CD4-positive, alpha-beta T cell (primary cell): Measurements from ENCODE around the gene PKNOX2. TPM values are rescaled to one million over a fixed set of nuclear protein-coding genes. Genes with fewer than 3 reads are reported as not detected.

Experiments
- ATAC-seq: fragments of 200-7000 bp; cut with Tn5 transposase; one replicate; pipeline ENCODE4 v1.10.0; 2022; ENCODE audit warnings: mild to moderate bottlenecking; ENCODE audit not compliant: poor library complexity
- CTCF ChIA-PET: fragments of 350-600 bp; sonication (Branson Sonifier 250); formaldehyde crosslinking; loops from one replicate; lab custom pipeline; 2021; ENCODE audit warnings: antibody characterized with exemption, inconsistent platforms; lab: Charles Lee
- POLR2A ChIA-PET: fragments of 350-600 bp; sonication (Branson Sonifier 250); formaldehyde crosslinking; loops from one replicate; lab custom pipeline; 2021; ENCODE audit warnings: antibody characterized with exemption, inconsistent platforms; lab: Charles Lee
- DNase-seq, 14 experiments: peaks; one replicate each; pipeline ENCODE4 v3.0.0-alpha.2; 2013 to 2020; ENCODE audit warnings: mixed read lengths in 2 of 14
- H3K27ac ChIP-seq, 2 donors: one replicate each; pipeline versions ENCODE4 v1.5.1 to v1.7.0; 2013; ENCODE audit warnings: low read length in 2 of 2, low read depth in 1 of 2, mild to moderate bottlenecking in 1 of 2
- H3K27me3 ChIP-seq, 2 experiments: 1 replicate in 1 of 2; 2 replicates in 1 of 2; pipeline versions ENCODE4 v1.6.1 to v1.7.0; 2013; ENCODE audit warnings: low read length in 2 of 2, control low read depth in 1 of 2, mild to moderate bottlenecking in 1 of 2, moderate library complexity in 1 of 2; ENCODE audit not compliant: insufficient read depth in 2 of 2, control insufficient read depth in 1 of 2
- H3K36me3 ChIP-seq: one replicate; pipeline ENCODE4 v1.6.1; 2013; ENCODE audit warnings: low read length, control low read depth; ENCODE audit not compliant: insufficient read depth
- H3K4me1 ChIP-seq: one replicate; pipeline ENCODE4 v1.6.1; 2013; ENCODE audit warnings: low read length, control low read depth; ENCODE audit not compliant: insufficient read depth
- H3K4me3 ChIP-seq: one replicate; pipeline ENCODE4 v1.5.1; 2013; ENCODE audit warnings: mild to moderate bottlenecking, low read length, moderate library complexity
- H3K9me3 ChIP-seq, 2 experiments: 1 replicate in 1 of 2; 2 replicates in 1 of 2; pipeline versions ENCODE4 v1.6.1 to v1.7.0; 2013; ENCODE audit warnings: low read length in 2 of 2, mild to moderate bottlenecking in 2 of 2, control low read depth in 1 of 2, moderate library complexity in 1 of 2; ENCODE audit not compliant: control insufficient read depth in 1 of 2, insufficient read depth in 1 of 2
- H3K27ac Mint-ChIP-seq: one replicate; pipeline ENCODE4 v1.8.0; 2020; ENCODE audit warnings: mixed read lengths
- H3K27me3 Mint-ChIP-seq: one replicate; pipeline ENCODE4 v1.8.0; 2021; ENCODE audit warnings: mixed read lengths
- H3K36me3 Mint-ChIP-seq: one replicate; pipeline ENCODE4 v1.8.0; 2021; ENCODE audit warnings: low read depth, mixed read lengths
- H3K4me1 Mint-ChIP-seq: one replicate; pipeline ENCODE4 v1.8.0; 2021; ENCODE audit warnings: low read depth, mixed read lengths
- H3K4me3 Mint-ChIP-seq: one replicate; pipeline ENCODE4 v1.8.0; 2020; ENCODE audit warnings: mild to moderate bottlenecking, mixed read lengths
- H3K9me3 Mint-ChIP-seq: one replicate; pipeline ENCODE4 v1.8.0; 2020; ENCODE audit warnings: mixed read lengths
- intact Hi-C, 2 experiments: fragments of 100-400 bp; cut with DNase I in 1 of 2; cut with micrococcal nuclease in 1 of 2; formaldehyde crosslinking; loops; one replicate each; pipeline versions ENCODE4 v1.15.1 to v1.9.0; 2023 to 2025; cut with DNase I, micrococcal nuclease
- total RNA-seq, 174 experiments: library from RNA in 2 of 174; stranded (reverse) in 2 of 174; gene quantifications; one replicate each; pipeline ENCODE4 v1.2.3 and lab custom pipeline; 2021 to 2026
- TF ChIP-seq, protein P1 (sequence below): fragments of 200-600 bp; IDR thresholded peaks from one replicate; pipeline ENCODE4 v1.8.0; 2022; ENCODE audit warnings: antibody characterized with exemption, mild to moderate bottlenecking

Gene PKNOX2
- total RNA-seq, 2 experiments from 2014 or later, result not detected

DNA sequence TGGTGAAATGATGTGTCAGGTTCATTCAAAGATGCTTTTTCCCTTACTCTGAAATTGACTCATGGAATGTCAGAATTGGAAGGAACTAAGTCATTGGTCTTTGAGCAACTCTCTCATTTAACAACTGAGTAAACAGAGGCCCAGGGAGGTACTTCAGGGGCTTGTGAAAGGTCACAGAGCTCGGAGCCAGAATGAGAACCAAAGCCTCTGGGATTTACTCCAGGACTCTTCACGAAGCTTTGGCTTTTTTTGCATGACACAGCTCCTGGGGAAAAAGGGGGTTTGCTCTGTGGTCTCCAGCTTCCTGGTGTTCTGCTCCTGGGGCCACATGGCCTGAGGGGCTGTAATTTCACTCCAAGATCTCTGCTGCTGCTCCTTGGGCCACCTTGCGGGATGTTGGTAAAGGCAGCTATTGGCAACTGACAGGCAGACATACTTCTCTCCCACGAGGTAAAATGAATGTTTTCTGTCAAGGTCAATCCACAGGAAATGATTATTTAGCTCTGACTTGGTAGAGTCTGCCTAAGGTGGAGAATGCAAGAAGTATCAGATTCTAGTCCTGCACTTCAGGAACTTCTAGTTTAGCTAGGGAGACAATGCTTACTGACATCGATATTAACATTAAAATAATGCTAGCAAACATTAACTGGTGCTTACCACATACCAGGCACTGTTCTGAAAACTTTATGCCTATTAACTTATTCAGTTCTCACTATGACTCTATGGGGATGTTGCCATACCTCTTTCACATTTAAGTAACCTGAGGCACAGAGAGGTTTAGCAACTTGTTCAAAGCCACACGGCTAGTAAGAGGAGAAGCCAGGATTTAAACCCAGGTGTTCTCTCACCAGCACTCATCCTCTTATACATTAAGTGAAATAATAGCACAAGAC is 16.1 kb downstream of the PKNOX2 start:
- Mint-ChIP-seq H3K36me3 (no peaks in the 10 kb centered on the region), H3K27ac (no peak overlapping the region), H3K9me3 (no peaks in the 10 kb centered on the region), H3K27me3 (peaks cover 80% of the 10 kb centered on the region), H3K4me3 (no peak overlapping the region), H3K4me1 (no peaks in the 10 kb centered on the region)
- Histone ChIP-seq H3K4me1 (no peaks in the 10 kb centered on the region), H3K4me3 (no peak overlapping the region), H3K27me3 (peaks cover 16 to 22% of the 10 kb centered on the region in 2 experiments), H3K27ac (no peak overlapping the region), H3K9me3 (no peaks in the 10 kb centered on the region), H3K36me3 (no peaks in the 10 kb centered on the region)
- intact Hi-C loops, result no loop called here
- TF ChIP-seq, protein P1, sequence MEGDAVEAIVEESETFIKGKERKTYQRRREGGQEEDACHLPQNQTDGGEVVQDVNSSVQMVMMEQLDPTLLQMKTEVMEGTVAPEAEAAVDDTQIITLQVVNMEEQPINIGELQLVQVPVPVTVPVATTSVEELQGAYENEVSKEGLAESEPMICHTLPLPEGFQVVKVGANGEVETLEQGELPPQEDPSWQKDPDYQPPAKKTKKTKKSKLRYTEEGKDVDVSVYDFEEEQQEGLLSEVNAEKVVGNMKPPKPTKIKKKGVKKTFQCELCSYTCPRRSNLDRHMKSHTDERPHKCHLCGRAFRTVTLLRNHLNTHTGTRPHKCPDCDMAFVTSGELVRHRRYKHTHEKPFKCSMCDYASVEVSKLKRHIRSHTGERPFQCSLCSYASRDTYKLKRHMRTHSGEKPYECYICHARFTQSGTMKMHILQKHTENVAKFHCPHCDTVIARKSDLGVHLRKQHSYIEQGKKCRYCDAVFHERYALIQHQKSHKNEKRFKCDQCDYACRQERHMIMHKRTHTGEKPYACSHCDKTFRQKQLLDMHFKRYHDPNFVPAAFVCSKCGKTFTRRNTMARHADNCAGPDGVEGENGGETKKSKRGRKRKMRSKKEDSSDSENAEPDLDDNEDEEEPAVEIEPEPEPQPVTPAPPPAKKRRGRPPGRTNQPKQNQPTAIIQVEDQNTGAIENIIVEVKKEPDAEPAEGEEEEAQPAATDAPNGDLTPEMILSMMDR, result no peak
- DNase-seq (no peak), ATAC-seq (no peak)
- ChIA-PET POLR2A (no interaction called here), CTCF (no interaction called here)

DNA sequence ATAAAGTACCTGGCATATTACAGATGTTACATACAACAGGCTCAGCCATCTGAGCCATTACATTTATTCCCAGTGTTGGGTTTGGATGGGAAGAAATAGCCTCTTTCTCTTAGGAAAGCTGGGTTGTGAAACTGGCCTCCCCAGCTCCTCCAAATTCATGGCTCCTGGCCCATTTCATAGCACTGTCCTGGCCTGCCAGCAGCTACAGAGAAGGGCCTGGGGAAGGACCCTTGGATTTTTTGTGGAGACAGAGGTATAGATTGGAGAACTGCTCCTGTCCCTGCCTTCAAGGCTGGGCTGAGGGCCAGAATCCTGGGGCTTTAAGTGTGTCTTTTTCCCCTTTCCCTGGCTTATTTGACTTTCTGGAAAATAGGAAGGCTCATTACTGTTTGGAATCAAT is 18.0 kb downstream of the PKNOX2 start:
- H3K4me1 Mint-ChIP-seq, result no peaks in the 10 kb centered on the region
- H3K27ac Mint-ChIP-seq, result no peak overlapping the region
- no peak overlapping the region for H3K4me3 ChIP-seq
- ChIA-PET POLR2A (no interaction called here), CTCF (interaction anchor here (0.6 kb wide), 1 partner anchor 197 kb away, joined by 3 read pairs; no protein-coding TSS in a partner anchor)
- no peaks in the 10 kb centered on the region for H3K9me3 Mint-ChIP-seq
- H3K27me3 Mint-ChIP-seq, result peaks cover 76% of the 10 kb centered on the region
- H3K36me3 ChIP-seq, result no peaks in the 10 kb centered on the region
- ATAC-seq, result no peak
- peaks cover 5 to 19% of the 10 kb centered on the region in 2 experiments for H3K27me3 ChIP-seq
- no peaks in the 10 kb centered on the region for H3K36me3 Mint-ChIP-seq
- no peak overlapping the region for H3K27ac ChIP-seq
- no peaks in the 10 kb centered on the region for H3K9me3 ChIP-seq
- no peak overlapping the region for H3K4me3 Mint-ChIP-seq
- TF ChIP-seq, protein P1, result no peak
- intact Hi-C loops, result no loop called here
- DNase-seq, result no peak
- no peaks in the 10 kb centered on the region for H3K4me1 ChIP-seq

DNA sequence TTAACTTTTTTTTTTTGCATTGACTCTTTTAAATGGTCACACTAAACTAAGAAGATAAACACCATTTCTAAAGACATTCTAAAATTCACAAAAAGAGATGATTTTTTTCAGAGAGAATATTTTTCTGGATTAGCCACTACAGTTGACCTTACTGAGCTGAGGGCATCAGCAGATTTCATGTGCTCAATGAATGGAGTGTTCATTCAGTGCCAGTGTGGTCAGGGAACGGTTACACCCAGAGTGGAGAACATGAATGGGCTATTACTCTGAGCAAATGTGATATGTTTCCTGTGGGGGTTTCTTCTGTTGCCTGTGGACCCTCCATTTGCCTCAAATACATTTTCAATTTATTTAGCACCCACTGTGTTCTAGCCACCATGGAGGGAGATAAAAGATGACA is 19.1 kb downstream of the PKNOX2 start:
- Mint-ChIP-seq H3K27me3 (peaks cover 82% of the 10 kb centered on the region), H3K9me3 (no peaks in the 10 kb centered on the region), H3K27ac (no peak overlapping the region), H3K36me3 (no peaks in the 10 kb centered on the region), H3K4me3 (no peak overlapping the region), H3K4me1 (no peaks in the 10 kb centered on the region)
- Histone ChIP-seq H3K36me3 (no peaks in the 10 kb centered on the region), H3K4me1 (no peaks in the 10 kb centered on the region), H3K27me3 (peaks cover 3 to 25% of the 10 kb centered on the region in 2 experiments), H3K4me3 (no peak overlapping the region), H3K9me3 (no peaks in the 10 kb centered on the region), H3K27ac (no peak overlapping the region)
- CTCF ChIA-PET, result no interaction called here
- POLR2A ChIA-PET, result no interaction called here
- ATAC-seq (no peak), DNase-seq (no peak)
- TF ChIP-seq, protein P1, result no peak
- intact Hi-C loops, result no loop called here
